Stimulated activated CD8-positive, alpha-beta memory T cell treated with anti-CD3 and anti-CD28 coated beads, Interleukin-4, amount 100 ng/mL, for 4 hours (primary cell): ENCODE results near the gene ARRDC1.
A peak's percentile ranks its signal among the peaks of the same experiment; 100 is the strongest.
"Not testable (repeated sequence)": the region's sequence is repeated elsewhere in the genome, so short reads cannot be mapped to it uniquely, and the experiment has no call there.

Experiments
- DNase-seq, 2 donors: peaks; one replicate each; pipeline ENCODE4 v3.0.0-alpha.2; 2020; ENCODE audit warnings: low read depth in 2 of 2, low spot score in 1 of 2

Gene ARRDC1

DNA sequence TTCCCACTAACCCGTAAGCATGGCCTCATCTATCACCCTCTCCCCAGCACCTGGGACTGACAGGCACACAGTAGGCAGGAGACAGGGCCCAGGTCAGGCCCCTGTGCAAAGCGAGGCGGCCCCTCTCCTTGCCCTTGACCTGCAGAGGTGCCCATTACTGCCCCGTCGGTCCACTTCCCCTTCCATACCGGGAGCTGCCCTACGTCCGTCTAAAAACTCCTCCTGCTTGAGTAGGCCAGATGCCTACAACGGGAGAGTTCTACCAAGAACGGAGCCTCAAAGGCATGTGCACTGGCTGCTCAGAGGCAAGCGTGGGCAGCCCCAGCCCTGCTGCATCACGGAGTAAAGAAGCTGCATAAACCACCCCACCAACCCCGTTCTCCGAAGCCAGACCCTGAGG is 22.1 kb upstream of the ARRDC1 start:
- DNase-seq, result no peak

GRCh38 chr9:137583957-137584356 is 21.5 kb upstream of the ARRDC1 start:
- no peak for DNase-seq

DNA sequence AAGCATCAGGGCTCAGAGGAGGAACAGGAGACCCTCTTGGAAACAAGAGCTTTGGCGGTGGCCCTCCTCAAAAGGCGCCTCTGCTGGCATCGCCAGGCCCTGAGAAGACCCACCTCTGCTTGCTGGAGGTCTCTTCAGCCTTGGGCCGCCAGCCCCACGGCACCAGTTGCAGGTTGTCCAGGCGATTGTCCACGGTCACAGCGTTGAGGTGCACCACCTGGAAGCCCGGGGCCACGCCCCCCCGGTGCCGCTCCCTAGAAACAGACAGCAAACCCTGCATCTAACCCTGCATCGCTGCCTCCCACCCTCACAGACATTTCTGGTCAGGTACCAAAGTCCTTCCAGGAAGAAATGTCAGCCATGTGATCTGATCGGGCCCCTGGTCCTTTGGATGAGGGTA is 18.6 kb upstream of the ARRDC1 start:
- DNase-seq, result no peak

- no peak for DNase-seq
Observed at GRCh38 chr9:137588311-137588710, 17.2 kb upstream of the ARRDC1 start.

DNA sequence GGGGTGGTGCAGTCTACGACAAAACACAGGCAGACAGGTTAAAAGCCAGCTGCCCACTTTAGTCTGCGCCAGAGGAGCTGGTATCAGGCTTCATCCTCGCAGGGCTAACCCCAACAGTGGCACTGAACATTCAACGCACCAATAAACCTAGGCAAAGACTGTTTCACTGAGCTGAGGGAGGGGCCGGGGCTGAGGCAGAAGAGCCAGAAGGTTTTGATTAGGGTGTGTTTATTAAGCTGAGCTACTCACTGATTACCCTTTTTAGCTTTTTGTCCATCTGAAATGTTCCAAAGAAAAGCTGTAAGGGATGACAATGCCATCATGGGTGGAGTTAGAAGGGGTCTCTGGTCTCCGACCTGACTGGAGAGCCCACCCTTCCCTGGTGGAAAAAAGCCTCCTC is 16.6 kb upstream of the ARRDC1 start:
- DNase-seq, result no peak

GRCh38 chr9:137589441-137590122 is 15.9 kb upstream of the ARRDC1 start:
- DNase-seq, result no peak

DNA sequence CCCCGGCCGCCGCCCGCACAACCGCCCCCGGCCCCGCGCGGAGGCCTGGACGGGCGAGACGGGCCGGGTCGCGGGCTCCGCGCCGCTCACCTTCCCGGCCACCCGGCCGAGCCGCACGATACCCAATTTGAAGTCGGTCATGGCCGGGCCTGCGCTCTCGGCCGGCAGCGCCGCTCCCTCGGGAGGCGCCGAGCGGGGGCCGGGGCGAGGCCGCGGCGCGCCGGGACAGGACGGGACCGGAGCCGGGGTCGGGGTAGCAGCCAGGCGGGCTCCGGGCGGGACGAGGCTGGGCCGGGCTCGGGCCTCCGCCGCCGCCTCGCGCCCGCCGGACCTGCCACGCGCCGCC is 15.4 kb upstream of the ARRDC1 start:
- DNase-seq, result no peak

DNA sequence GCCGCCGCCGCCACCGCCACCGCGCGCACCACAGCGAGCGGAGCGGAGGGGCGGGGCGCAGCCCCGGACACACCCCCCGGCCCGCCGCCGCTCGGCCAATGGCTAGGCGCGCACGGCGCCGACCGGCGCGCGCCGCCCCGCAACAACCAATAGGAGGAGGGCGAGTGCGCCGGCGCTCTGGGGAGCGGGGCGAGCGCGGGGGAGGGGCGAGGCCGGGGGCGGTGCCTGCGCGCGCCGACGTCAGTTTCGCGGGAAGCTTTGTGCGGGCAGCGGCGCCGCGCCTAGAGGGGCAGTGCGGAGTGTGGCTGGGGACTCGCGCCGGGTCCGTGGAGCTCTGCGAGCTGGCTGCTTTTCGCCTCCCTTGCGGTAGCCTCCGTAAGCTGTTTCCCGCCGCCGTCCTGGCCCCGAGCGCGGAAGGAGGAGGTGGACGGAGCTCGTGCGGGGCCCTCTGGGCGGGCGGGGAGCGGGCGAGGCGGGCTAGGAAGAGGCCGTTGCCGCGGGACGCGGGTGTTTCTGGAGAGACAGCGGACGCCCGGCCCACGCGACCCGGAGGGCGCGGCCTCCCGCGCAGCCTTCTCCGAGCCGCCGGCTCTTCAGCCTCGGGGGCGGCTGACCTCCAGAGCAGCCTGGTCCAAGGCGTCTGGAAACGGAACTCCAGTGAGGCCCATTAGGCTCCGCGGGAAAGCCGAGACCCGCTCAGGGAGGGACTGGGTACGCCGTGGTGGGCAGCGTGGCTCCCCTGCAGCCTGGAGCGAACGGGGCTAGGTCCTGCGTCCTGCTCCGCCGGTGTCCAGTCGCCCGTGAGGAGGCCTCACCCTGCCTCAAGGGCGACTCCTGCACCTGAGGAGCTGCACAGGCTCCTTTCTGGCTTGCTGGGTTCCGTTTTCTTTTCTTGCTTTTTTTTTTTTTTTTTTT is 14.8 kb upstream of the ARRDC1 start, which contains the start of gene ZMYND19:
Gene ZMYND19, minus strand, starts transcription at position 44 of the 915 bp plus-strand sequence. CDS start 249 bp downstream, outside the sequence.
- peak; percentile 72 to 80 for DNase-seq

DNA sequence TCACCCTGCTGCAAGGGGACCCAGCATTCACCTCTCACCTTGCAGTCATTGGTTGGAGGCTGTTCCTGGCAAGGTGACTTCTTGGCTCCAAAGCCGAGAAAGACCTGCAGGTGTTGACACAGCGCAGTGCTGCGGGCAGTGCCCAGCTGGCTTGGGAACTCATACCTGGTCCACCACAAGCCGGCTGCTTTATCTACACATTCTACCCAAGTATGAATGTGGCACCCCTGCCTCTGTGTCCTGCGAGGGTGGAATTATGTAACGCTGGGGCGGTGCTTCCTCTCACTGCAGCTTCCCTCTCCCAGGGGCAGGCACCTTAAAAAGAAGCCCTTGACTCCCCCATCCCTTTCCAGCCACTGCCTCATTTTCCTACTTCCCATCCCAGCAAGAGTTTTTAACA is 12.7 kb upstream of the ARRDC1 start:
- DNase-seq, result no peak

GRCh38 chr9:137593176-137593575 is 12.3 kb upstream of the ARRDC1 start:
- no peak for DNase-seq

GRCh38 chr9:137596577-137596976 is 8.9 kb upstream of the ARRDC1 start:
- DNase-seq, result not testable (repeated sequence)

DNA sequence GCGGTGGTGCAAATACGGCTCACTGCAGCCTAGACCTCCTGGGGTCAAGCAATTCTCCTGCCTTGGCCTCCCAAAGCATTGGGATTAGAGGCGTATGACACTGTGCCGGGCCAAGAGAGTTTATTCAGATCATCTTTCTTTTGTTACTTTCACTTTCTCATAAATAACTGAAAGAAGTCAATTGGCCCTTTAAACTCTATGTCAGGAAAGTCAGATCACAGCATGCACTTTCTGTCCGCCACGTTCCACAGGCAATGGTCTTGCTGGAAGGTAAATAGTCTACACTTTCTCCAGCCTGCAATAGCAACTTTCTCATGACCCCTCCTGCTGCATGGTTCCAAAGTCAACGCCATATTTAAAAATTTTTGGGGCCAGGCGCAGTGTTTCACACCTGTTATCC is 6.5 kb upstream of the ARRDC1 start:
- no peak for DNase-seq

- DNase-seq, result no peak
Observed at GRCh38 chr9:137602661-137603060, 2.8 kb upstream of the ARRDC1 start.

DNA sequence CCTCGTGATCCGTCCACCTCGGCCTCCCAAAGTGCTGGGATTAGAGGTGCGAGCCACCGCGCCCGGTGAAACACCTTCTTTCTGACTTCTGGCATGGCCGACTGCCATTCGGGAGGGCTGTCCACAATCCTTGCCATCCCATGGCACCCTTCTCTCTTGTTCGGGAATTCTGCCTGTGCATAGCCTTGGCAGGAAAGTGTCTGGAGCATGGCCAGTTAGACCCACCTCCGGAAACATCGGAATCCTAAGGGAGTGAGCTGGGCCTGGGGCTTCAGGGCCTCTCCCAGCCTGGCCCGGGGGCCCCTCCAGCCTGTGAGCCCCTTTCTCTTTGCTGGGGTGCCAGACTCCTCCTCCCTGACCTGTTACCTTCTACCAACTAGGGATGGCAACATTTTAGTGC is 1.6 kb upstream of the ARRDC1 start:
- DNase-seq, result no peak

DNA sequence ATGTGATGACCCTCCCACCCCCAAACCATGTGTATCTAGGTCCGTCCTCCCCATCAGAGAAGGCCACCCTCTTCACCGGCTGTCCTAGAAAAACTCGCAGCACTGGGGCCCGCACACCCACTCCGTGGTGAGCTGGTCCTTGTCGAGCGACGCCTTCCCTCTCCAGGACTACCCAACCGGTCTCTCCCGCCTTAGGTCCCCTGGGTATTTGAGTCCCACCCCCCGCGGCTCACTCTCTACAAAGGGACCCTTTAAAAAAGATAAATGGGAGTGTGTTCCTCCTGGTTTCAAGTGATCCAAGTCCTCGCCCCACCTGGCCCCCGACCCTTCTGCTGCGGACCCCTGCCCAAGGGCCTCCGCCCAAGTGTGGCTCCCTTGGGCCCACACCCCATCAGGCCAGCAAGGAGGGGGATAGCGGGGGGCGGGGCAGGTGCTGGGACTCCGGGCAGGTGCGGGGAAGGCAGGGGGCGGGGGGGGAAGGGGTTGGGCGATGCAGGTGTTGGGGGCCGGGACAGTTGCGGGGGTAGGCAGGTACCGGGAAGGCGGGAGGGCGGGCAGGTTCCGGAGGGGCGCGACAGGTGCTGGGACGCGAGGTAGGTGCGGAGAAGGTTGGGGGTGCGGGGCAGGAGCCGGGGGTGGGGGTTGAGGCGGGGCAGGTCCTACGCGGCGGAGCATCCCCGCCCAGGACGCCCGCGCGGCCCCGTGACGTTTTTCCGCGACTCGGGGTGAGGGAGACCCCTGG is 970 bp upstream of the ARRDC1 start:
- DNase-seq, result no peak

GRCh38 chr9:137606005-137606621 is 627 bp downstream of the ARRDC1 start:
- DNase-seq, result no peak

- no peak for DNase-seq
Observed at GRCh38 chr9:137606734-137607138, 1.2 kb downstream of the ARRDC1 start.

DNA sequence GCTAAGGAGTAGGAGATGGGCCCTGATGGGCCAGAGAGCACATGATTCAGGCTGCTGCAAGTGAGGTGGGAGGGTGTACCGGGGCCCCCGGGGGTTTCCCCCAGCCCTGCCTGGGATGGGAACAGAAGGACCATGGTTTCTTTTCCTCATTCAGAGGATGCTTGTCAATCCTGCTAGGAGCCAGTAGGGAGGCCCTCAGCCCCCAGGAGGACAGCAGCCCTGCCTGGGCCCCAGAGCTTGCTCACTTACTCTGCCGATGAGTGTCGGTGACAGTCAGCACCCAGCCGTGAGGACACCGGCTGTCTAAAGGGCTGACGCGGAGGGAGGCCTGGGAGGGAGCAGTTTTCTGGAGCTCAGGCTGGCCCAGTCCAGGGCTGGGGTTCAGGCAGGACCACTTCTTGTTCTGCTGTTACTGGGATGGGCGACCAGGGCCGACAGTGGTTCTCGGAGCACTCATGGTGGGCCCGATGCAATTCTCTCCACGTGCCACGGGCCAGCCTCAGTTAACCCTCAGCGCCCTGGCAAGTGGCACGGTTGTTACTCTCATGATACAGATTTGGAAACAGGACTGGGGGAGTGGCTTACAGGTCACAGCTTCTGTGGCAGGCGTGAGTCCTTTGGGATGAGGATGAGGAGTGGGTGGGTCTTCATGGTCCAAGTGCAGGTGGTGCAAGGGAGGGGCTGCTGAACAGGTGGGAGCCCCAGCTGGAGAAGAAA is 1.8 kb downstream of the ARRDC1 start:
- no peak for DNase-seq

- DNase-seq, result no peak
Observed at GRCh38 chr9:137610944-137611343, 5.5 kb downstream of the ARRDC1 start.
